H1 (cell line): ENCODE results near the gene AHSG. TPM values are rescaled to one million over a fixed set of nuclear protein-coding genes. Genes with fewer than 3 reads are reported as not detected.

Source experiments
- CTCF ChIA-PET: fragments of 300-600 bp; sonication (Branson Sonifier 250); formaldehyde crosslinking; loops from one replicate; lab custom pipeline; 2021; ENCODE audit not compliant: partially characterized antibody; lab: Charles Lee
- POLR2A ChIA-PET: fragments of 300-600 bp; sonication (Branson Sonifier 250); formaldehyde crosslinking; loops from one replicate; lab custom pipeline; 2021; ENCODE audit warnings: inconsistent platforms; ENCODE audit not compliant: partially characterized antibody; lab: Charles Lee
- DNase-seq, 2 experiments: peaks; one replicate each; pipeline versions ENCODE4 v3.0.0 to v3.0.0-alpha.2; 2010 to 2022; ENCODE audit warnings: low spot score in 2 of 2, low read depth in 1 of 2, mixed read lengths in 1 of 2
- FAIRE-seq: peaks from 2 replicates; lab custom pipeline; 2011; peaks lifted over from hg19 to GRCh38; lab: Jason Lieb, UNC
- H2AFZ ChIP-seq: 2 replicates; pipeline ENCODE4 v1.8.1; 2012; ENCODE audit warnings: low read length, inconsistent platforms
- H2AK5ac ChIP-seq: 2 replicates; pipeline ENCODE4 v1.6.1; 2013; ENCODE audit warnings: low read depth, low read length
- H2BK120ac ChIP-seq: replicated peaks from 2 replicates; pipeline ENCODE3; 2013; ENCODE audit warnings: low read depth, low read length, inconsistent platforms
- H2BK12ac ChIP-seq: 2 replicates; pipeline ENCODE4 v1.6.1; 2013; ENCODE audit warnings: low read depth, low read length
- H2BK15ac ChIP-seq: 2 replicates; pipeline ENCODE4 v1.6.1; 2013; ENCODE audit warnings: low read length
- H2BK20ac ChIP-seq: 2 replicates; pipeline ENCODE4 v1.6.1; 2013; ENCODE audit warnings: low read length
- H2BK5ac ChIP-seq: 2 replicates; pipeline ENCODE4 v1.6.1; 2013; ENCODE audit warnings: low read depth, low read length
- H3K14ac ChIP-seq: 2 replicates; pipeline ENCODE4 v1.6.1; 2013; ENCODE audit warnings: inconsistent platforms; ENCODE audit not compliant: insufficient read length
- H3K18ac ChIP-seq: 2 replicates; pipeline ENCODE4 v1.6.1; 2013; ENCODE audit warnings: low read length; ENCODE audit errors: extremely low read depth
- H3K23ac ChIP-seq: 2 replicates; pipeline ENCODE4 v1.6.1; 2013; ENCODE audit warnings: inconsistent platforms; ENCODE audit not compliant: insufficient read length
- H3K23me2 ChIP-seq: 2 replicates; pipeline ENCODE4 v1.6.1; 2013; ENCODE audit warnings: low read depth, low read length
- H3K27ac ChIP-seq: 2 replicates; pipeline ENCODE4 v1.6.1; 2011; ENCODE audit warnings: low read depth, low read length, inconsistent platforms
- H3K27me3 ChIP-seq, 4 experiments: replicated peaks in 1 of 4; 1 replicate in 1 of 4; 2 replicates in 3 of 4; pipeline versions ENCODE4 v1.6.1 to v1.8.1; 2011 to 2013; ENCODE audit warnings: low read length in 3 of 4, mild to moderate bottlenecking in 3 of 4, inconsistent platforms in 2 of 4, mixed read lengths in 2 of 4, moderate library complexity in 1 of 4; ENCODE audit not compliant: control insufficient read depth in 3 of 4, insufficient read depth in 3 of 4; ENCODE audit errors: extremely low read depth in 1 of 4
- H3K36me3 ChIP-seq, 4 experiments: 2 replicates each; pipeline versions ENCODE4 v1.6.1 to v1.8.1; 2011 to 2013; ENCODE audit warnings: mild to moderate bottlenecking in 4 of 4, low read length in 3 of 4, moderate library complexity in 2 of 4, control low read depth in 1 of 4, inconsistent platforms in 1 of 4; ENCODE audit not compliant: insufficient read depth in 4 of 4, control insufficient read depth in 2 of 4
- H3K4ac ChIP-seq: replicated peaks from 2 replicates; pipeline ENCODE3; 2013; ENCODE audit warnings: low read length, low read depth, mixed read lengths, inconsistent platforms; ENCODE audit not compliant: insufficient read length
- H3K4me1 ChIP-seq, 4 experiments: replicated peaks in 1 of 4; 1 replicate in 1 of 4; 2 replicates in 3 of 4; pipeline versions ENCODE4 v1.6.1 to v1.8.1; 2011 to 2013; ENCODE audit warnings: low read length in 3 of 4, inconsistent platforms in 2 of 4, mixed read lengths in 1 of 4; ENCODE audit not compliant: insufficient read depth in 4 of 4, control insufficient read depth in 3 of 4
- H3K4me2 ChIP-seq, 2 experiments: 2 replicates each; pipeline versions ENCODE4 v1.6.1 to v1.8.1; 2011 to 2013; ENCODE audit warnings: low read depth in 2 of 2, low read length in 2 of 2, control low read depth in 1 of 2, inconsistent platforms in 1 of 2, mild to moderate bottlenecking in 1 of 2; ENCODE audit not compliant: insufficient read depth in 1 of 2
- H3K4me3 ChIP-seq, 4 experiments: fragments of 200-600, 300-600 bp in 1 of 4; sonication (generic), shearing (Covaris generic), sonication (Bioruptor Twin) in 1 of 4; 2 replicates each; pipeline versions ENCODE4 v1.5.1 to v1.8.1; 2011 to 2016; ENCODE audit warnings: low read length in 4 of 4, low read depth in 3 of 4, control low read depth in 2 of 4, inconsistent platforms in 2 of 4, mild to moderate bottlenecking in 2 of 4, mixed read lengths in 1 of 4, moderate library complexity in 1 of 4; ENCODE audit not compliant: insufficient read depth in 2 of 4; ENCODE audit errors: extremely low read depth in 1 of 4
- H3K56ac ChIP-seq: replicated peaks from 2 replicates; pipeline ENCODE3; 2013; ENCODE audit warnings: low read depth, mild to moderate bottlenecking, mixed read lengths, low read length, inconsistent platforms; ENCODE audit not compliant: insufficient read length
- H3K79me1 ChIP-seq: 2 replicates; pipeline ENCODE4 v1.6.1; 2013; ENCODE audit warnings: low read depth, low read length, control low read depth
- H3K79me2 ChIP-seq, 2 experiments: 2 replicates each; pipeline versions ENCODE4 v1.6.1 to v1.8.1; 2012 to 2013; ENCODE audit warnings: low read length in 2 of 2, mild to moderate bottlenecking in 2 of 2, inconsistent platforms in 1 of 2; ENCODE audit not compliant: insufficient read depth in 2 of 2, control insufficient read depth in 1 of 2
- H3K9ac ChIP-seq, 4 experiments: replicated peaks in 1 of 4; 1 replicate in 1 of 4; 2 replicates in 3 of 4; pipeline versions ENCODE4 v1.6.1 to v1.8.1; 2011 to 2013; ENCODE audit warnings: low read depth in 3 of 4, low read length in 3 of 4, control low read depth in 2 of 4, mild to moderate bottlenecking in 2 of 4, moderate library complexity in 2 of 4, inconsistent platforms in 1 of 4; ENCODE audit errors: extremely low read depth in 1 of 4
- H3K9me3 ChIP-seq, 2 experiments: 2 replicates each; pipeline versions ENCODE4 v1.6.1 to v1.8.1; 2012 to 2013; ENCODE audit warnings: mild to moderate bottlenecking in 2 of 2, moderate library complexity in 2 of 2, control low read depth in 1 of 2, inconsistent platforms in 1 of 2, low read depth in 1 of 2, low read length in 1 of 2, mixed read lengths in 1 of 2; ENCODE audit not compliant: insufficient read depth in 2 of 2
- H4K20me1 ChIP-seq, 2 experiments: replicated peaks in 1 of 2; 2 replicates each; pipeline versions ENCODE3 to v1.8.1; 2011 to 2013; ENCODE audit warnings: inconsistent platforms in 2 of 2, low read length in 2 of 2, mild to moderate bottlenecking in 1 of 2; ENCODE audit not compliant: insufficient read depth in 2 of 2, control insufficient read depth in 1 of 2
- H4K5ac ChIP-seq: 2 replicates; pipeline ENCODE4 v1.6.1; 2013; ENCODE audit warnings: low read length, low read depth, mixed read lengths, inconsistent platforms; ENCODE audit not compliant: insufficient read length
- H4K8ac ChIP-seq: 2 replicates; pipeline ENCODE4 v1.8.0; 2013; ENCODE audit warnings: mild to moderate bottlenecking, moderate library complexity, low read length, inconsistent platforms; ENCODE audit not compliant: insufficient read depth; ENCODE audit errors: extremely low read depth
- H4K91ac ChIP-seq: replicated peaks from 2 replicates; pipeline ENCODE3; 2013; ENCODE audit warnings: low read length, mixed read lengths, inconsistent platforms; ENCODE audit not compliant: insufficient read length
- E2F6 ChIP-seq: IDR thresholded peaks from 2 replicates; pipeline ENCODE4 v1.6.1; 2012; ENCODE audit warnings: inconsistent platforms
- SP2 ChIP-seq: IDR thresholded peaks from 2 replicates; pipeline ENCODE4 v1.6.1; 2012; ENCODE audit warnings: mild to moderate bottlenecking, low read length, inconsistent platforms
- TEAD4 ChIP-seq: IDR thresholded peaks from 2 replicates; pipeline ENCODE4 v1.6.1; 2012; ENCODE audit warnings: low read depth, low read length, inconsistent platforms, mixed read lengths
- WGBS, 2 experiments: shearing (Covaris generic) in 1 of 2; methylation state at CpG; one replicate each; pipeline versions ENCODE4 v1.1.6 to v1.1.7; 2013 to 2015; ENCODE audit warnings: low lambda C conversion rate in 2 of 2, mixed read lengths in 2 of 2, inconsistent platforms in 1 of 2, low coverage in 1 of 2, missing lambda C conversion rate in 1 of 2; ENCODE audit not compliant: insufficient replicate concordance in 2 of 2, insufficient coverage in 1 of 2, insufficient read length in 1 of 2; ENCODE audit errors: extremely low coverage in 1 of 2, missing lambda C conversion rate in 1 of 2; 5-methylcytosine and 5-hydroxymethylcytosine counted together
- polyA plus RNA-seq, 7 experiments: library from polyadenylated mRNA; depleted of rRNA in 3 of 7; stranded (reverse) in 5 of 7; unstranded in 2 of 7; fragments of >200 nt in 5 of 7; fragments of 200-250 nt in 2 of 7; gene quantifications; 1 replicate in 5 of 7; 2 replicates in 1 of 7; 4 replicates in 1 of 7; pipeline versions ENCODE4 v1.2.1 to v1.2.3, GENCODE V29; 2011 to 2013; ENCODE audit warnings: missing spikeins in 2 of 7, mixed read lengths in 2 of 7
- total RNA-seq: library from RNA; stranded (reverse); fragmentation: NEBNext Ultra II Directional; extraction: Animal tissue kit (Norgen Biotek cat#: 25700); gene quantifications from 2 replicates; pipeline ENCODE4 v1.2.1, GENCODE V29; 2021

The AHSG gene
- total and polyA plus RNA-seq, 2 of the 8 experiments (the other 6 are each of a cell fraction or from before 2014, with no cell fraction given): 0.68 to 0.78 TPM

- Histone ChIP-seq H3K27me3 (no peaks in the 10 kb centered on the region), H3K36me3 (no peaks in the 10 kb centered on the region), H2AK5ac (no peak overlapping the region), H3K4me2 (no peak overlapping the region), H2AFZ (no peak overlapping the region), H3K27ac (no peak overlapping the region), H3K79me2 (no peaks in the 10 kb centered on the region), H2BK5ac (no peak overlapping the region), H4K91ac (no peak overlapping the region), H3K23ac (no peak overlapping the region), H3K4me3 (no peak overlapping the region), H3K14ac (no peak overlapping the region), H3K56ac (no peak overlapping the region), H3K79me1 (no peaks in the 10 kb centered on the region; the same call in 1 of the 2 replicates), H3K9ac (no peak overlapping the region), H4K8ac (no peak overlapping the region), H3K9me3 (no peaks in the 10 kb centered on the region), H3K23me2 (no peaks in the 10 kb centered on the region), H3K4ac (no peak overlapping the region), H2BK20ac (no peak overlapping the region), H2BK12ac (no peak overlapping the region), H3K18ac (no peak overlapping the region), H2BK120ac (no peak overlapping the region), H4K5ac (no peak overlapping the region), H2BK15ac (no peak overlapping the region), H3K4me1 (no peaks in the 10 kb centered on the region; a peak in 1 of 7 replicates), H4K20me1 (no peaks in the 10 kb centered on the region)
- WGBS, 2 experiments: 94% methylated on average over 1 of the region's 1 CpG; no CpG with 5 or more reads in 1 of the 2 experiments
- CTCF ChIA-PET: interaction anchor here (1.2 to 2.2 kb wide), 4 partner anchors 26 to 73 kb away, joined by 3 to 10 read pairs (median 6); no protein-coding TSS in a partner anchor
- DNase-seq (no peak), FAIRE-seq (no peak)
- POLR2A ChIA-PET: interaction anchor here (0.9 to 2.1 kb wide), 2 partner anchors 135 to 137 kb away, joined by 3 to 6 read pairs; partner anchors contain the start of gene EIF4A2
- TF ChIP-seq E2F6 (no peak), TEAD4 (no peak), SP2 (no peak)
Observed at GRCh38 chr3:186648851-186649250, 36.0 kb downstream of the AHSG start.
